Posterior cingulate gyrus (tissue), 11 donors: ENCODE measurements around the gene HTR4.
"Not testable (repeated sequence)": the region's sequence is repeated elsewhere in the genome, so short reads cannot be mapped to it uniquely, and the experiment has no call there.

Experiments
- DNase-seq, 10 donors: peaks; one replicate each; pipeline versions ENCODE4 v3.0.0 to v3.0.0-alpha.2; 2020 to 2021; ENCODE audit warnings: mixed read lengths in 3 of 10
- intact Hi-C: fragments of 100-400 bp; cut with DNase I; formaldehyde crosslinking; loops from one replicate; pipeline ENCODE4 v1.15.1; 2023

HTR4 gene

GRCh38 chr5:148541054-148541835 is 113.1 kb downstream of the HTR4 start:
- intact Hi-C loops = no loop called here
- no peak for DNase-seq

- intact Hi-C loops = no loop called here
- DNase-seq = no peak
These were observed 113.7 kb downstream of the HTR4 start for GRCh38 chr5:148540647-148541046.

- intact Hi-C loops = no loop called here
- DNase-seq = no peak
These were observed 114.5 kb downstream of the HTR4 start for GRCh38 chr5:148539851-148540250.

DNA sequence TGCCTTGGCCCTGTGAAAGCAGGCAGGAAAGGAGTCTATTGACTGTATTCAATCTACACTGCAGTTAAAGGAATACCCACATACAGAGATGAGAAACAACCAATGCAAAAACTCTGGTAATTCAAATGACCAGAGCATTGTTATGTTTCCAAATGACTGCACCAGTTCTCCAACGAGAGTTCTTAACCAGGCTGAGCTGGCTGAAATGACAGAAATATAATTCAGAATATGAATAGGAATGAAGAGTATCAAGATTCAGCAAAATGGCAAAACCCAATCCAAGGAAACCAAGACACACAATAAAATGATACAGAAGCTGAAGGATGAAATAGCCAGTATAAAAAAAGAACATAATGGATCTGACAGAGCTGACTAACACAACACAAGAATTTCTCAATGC is 119.1 kb downstream of the HTR4 start:
- intact Hi-C loops = no loop called here
- DNase-seq = no peak

GRCh38 chr5:148532969-148533670 is 121.2 kb downstream of the HTR4 start:
- intact Hi-C loops = no loop called here
- no peak for DNase-seq

GRCh38 chr5:148529450-148529849 is 124.9 kb downstream of the HTR4 start:
- intact Hi-C loops, DNase-seq: not testable (repeated sequence)

- intact Hi-C loops = no loop called here
- no peak for DNase-seq
These were observed 129.6 kb downstream of the HTR4 start for GRCh38 chr5:148524721-148525120.

GRCh38 chr5:148523139-148523538 is 131.2 kb downstream of the HTR4 start:
- intact Hi-C loops = no loop called here
- no peak for DNase-seq

- DNase-seq = no peak
- intact Hi-C loops = no loop called here
These were observed 138.9 kb downstream of the HTR4 start for GRCh38 chr5:148515460-148515859.

- intact Hi-C loops = no loop called here
- no peak for DNase-seq
These were observed 140.0 kb downstream of the HTR4 start for GRCh38 chr5:148514344-148514743.

- intact Hi-C loops = no loop called here
- DNase-seq = peak in 1 of 10 donors; percentile 53
These were observed 141.8 kb downstream of the HTR4 start for GRCh38 chr5:148512498-148512897.

- intact Hi-C loops = no loop called here
- no peak for DNase-seq
These were observed 142.4 kb downstream of the HTR4 start for GRCh38 chr5:148511810-148512347.

GRCh38 chr5:148509893-148510292 is 144.4 kb downstream of the HTR4 start:
- no peak for DNase-seq
- intact Hi-C loops = no loop called here

DNA sequence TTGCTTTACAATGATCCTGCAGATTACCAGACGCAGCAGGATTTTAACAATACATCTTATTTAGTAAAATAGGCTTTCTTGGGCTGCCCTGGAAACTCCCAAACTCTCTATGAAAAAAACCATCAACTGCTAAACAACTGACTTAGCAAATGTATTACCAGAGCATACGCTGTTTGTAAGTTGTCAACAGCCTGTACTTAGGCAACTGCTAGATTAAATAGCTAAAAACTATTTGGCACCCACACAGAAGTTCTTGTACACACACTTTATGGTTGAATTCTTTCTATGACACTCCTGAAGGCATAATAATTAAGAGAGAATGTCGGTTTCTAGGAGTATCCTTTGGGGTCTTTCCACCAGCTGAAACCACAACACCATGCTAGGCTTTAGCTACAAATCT is 146.7 kb downstream of the HTR4 start:
- intact Hi-C loops = no loop called here
- DNase-seq = no peak

GRCh38 chr5:148499452-148499851 is 154.9 kb downstream of the HTR4 start:
- intact Hi-C loops = no loop called here
- no peak for DNase-seq

GRCh38 chr5:148497757-148498156 is 156.6 kb downstream of the HTR4 start:
- intact Hi-C loops = no loop called here
- DNase-seq = no peak

- no peak for DNase-seq
- intact Hi-C loops = no loop called here
These were observed 162.0 kb downstream of the HTR4 start for GRCh38 chr5:148492351-148492750.

- no peak for DNase-seq
- intact Hi-C loops = no loop called here
These were observed 162.5 kb downstream of the HTR4 start for GRCh38 chr5:148491793-148492184.

GRCh38 chr5:148491015-148491792 is 163.1 kb downstream of the HTR4 start:
- intact Hi-C loops = no loop called here
- DNase-seq = no peak

GRCh38 chr5:148488757-148489156 is 165.6 kb downstream of the HTR4 start:
- intact Hi-C loops = no loop called here
- DNase-seq = no peak

DNA sequence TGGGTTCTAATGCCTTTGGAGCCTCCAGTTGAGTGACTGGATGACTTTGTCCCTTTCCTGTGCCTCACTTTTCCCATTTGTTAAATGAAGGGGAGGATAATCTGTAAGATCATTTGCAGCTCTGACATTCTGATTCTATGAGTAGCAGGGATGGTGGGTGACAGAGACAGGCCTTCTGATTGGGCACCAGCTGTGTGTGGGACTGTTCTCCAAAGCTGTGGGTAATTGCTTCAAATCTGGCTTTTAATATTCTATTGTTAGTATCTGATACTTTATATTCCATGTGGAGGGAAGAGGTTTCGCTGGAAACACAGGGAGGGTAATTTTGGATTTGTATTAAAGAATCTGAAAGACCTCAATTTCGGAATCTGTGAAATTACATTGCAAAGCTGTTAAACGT is 167.9 kb downstream of the HTR4 start:
- intact Hi-C loops = no loop called here
- no peak for DNase-seq
